ENCODE measurements around the gene OR10G4.
"Not testable (repeated sequence)": the region's sequence is repeated elsewhere in the genome, so short reads cannot be mapped to it uniquely, and the experiment has no call there.

The OR10G4 gene, protein sequence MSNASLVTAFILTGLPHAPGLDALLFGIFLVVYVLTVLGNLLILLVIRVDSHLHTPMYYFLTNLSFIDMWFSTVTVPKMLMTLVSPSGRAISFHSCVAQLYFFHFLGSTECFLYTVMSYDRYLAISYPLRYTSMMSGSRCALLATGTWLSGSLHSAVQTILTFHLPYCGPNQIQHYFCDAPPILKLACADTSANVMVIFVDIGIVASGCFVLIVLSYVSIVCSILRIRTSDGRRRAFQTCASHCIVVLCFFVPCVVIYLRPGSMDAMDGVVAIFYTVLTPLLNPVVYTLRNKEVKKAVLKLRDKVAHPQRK

DNA sequence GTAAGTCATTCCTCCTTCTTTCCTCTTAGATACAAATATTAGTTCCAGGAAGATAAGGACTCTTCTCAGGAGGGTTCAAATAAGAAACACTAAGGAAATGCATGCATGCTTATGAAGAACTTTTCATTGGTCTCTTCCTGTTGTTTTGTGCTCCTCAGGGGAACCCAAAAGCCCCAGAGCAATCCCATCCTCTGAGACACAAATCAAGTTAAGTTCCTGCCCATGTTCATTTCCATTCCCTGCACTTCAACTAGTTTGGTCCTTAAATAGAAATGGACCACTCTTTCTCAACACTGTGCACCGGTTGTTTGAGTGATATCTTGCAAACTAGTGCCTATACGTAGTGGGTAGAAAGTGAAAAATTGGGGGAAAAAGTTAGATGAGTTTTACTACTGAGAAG, at the start of gene OR10G4:
Gene OR10G4 (plus strand): TSS at position 301 of the 400 bp plus-strand sequence. CDS start 2,578 bp downstream, outside the sequence.
- DNase-seq (ENCODE audit: low spot score), result no peak

DNA sequence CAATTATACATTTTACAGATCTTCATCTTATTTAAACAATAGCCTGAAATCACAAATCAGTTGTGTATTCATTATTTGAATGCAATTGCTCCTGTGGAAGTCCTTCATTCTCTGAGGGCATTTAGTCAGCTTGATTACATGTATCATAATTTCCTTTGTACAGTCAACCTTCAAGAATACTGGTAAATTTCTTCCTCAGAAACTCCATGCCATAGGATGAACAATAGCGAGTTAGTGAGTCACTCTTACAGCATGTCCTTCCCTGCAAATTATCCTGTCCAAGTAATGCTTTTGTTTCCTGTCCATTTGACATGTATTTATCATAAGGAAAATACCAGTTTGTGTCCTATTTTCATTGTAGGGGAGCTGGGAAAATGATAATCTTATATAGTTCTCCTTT, 39.0 kb upstream of the OR10G4 start:
- no peak for DNase-seq (ENCODE audit: low spot score)

DNA sequence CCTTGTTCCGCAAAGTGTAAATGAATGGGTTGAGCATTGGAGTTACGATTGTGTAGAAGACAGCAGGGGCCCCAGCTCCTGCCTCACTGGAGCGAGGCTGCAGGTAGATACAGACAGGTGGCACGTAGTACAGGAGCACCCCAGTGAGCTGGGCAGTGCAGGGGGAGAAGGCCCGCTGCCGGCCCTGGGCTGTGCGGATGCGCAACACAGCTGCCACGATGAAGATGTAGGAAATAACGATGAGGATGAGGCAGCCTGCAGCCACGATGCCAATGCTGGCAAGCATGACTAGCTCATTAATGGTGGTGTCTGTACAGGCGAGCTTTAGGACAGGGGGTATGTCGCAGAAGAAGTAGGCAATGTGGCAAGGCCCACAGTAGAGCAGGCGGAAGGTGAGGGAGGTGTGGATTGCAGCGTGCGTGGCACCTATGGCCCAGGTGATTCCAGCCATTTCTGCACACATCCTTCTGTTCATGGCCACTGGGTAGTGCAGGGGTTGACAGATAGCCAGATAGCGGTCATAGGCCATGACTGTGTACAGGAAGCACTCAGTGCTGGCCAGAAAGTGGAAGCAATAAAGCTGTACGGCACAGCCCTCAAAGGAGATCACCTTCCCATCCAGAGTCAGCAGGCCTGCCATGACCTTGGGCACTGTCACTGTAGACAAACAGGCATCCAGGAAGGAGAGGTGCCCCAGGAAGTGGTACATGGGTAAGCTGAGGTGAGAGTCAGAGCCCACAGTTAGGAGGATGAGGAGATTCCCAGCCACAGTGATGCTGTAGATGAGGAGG, 35.8 kb upstream of the OR10G4 start:
- no peak for DNase-seq (ENCODE audit: low spot score)

DNA sequence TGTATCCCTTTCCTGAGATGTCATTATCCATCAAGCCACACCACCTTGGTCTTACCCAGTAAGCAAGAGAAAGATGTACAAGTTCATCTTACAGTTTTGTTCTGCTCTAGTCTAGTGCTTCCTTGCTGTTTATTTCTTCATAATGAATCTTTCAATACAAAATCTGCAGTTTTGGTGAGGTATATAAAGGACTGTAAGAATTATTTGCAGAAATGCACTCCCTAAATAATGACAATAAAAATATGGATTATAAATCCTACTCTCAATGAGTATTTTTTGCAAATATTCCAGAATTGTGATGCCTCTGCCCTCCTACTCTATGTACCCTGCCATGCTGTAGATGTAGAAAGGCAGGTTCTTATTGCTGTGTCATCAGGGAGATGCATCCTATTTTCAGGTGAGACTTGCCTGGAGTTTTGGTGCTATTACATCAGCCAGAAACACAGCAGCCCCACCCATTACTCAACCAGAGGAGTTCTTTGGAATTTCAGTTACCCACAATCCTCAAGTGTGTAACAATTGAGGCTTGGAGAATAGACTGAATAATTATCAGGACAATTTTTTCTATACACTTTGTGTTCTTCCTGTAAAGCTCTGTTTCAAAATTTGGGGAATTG, 35.0 kb upstream of the OR10G4 start, which contains the start of gene OR10S1:
Gene OR10S1 (minus strand): TSS at position 51 of the 617 bp plus-strand sequence. CDS start 117 bp downstream, outside the sequence.
- DNase-seq (ENCODE audit: low spot score), result no peak

DNA sequence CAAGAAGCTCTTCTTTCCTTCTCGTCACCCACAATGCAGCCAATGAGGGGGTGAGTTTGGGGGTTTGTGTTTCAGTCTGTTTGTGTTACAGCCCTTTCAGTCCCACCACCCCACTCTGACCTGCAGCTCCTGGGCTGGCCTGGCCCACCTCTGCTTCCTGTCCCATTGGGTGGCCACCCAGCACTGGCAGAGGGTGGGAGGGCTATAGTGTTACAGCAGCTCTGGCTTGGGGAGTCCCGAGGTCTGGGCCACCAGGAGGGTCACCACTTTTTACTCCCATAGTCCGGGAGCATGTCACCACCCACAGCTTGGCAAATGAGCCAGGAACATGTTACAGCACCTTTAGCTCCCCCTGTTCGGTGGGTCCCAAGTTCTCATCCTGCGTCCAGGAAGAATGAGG, 33.5 kb upstream of the OR10G4 start:
- DNase-seq (ENCODE audit: low spot score), result no peak

DNA sequence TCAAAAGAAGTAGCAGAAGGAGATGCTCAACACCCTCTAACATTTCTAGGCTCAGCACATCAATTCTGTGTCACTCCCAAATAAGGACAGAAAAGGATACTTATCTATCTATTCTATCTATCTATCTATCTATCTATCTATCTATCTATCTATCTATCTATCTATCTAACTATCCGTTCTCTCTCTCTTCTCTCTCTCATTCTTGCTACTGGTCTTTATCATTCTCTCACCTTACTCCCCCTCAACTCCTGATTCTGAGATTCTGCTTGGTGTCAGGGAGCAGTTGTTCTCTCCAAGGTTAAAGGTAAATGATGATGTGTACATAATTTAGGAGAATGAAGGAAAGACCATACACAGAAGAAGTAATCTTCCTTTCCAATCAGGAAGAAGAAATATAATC, 17.7 kb upstream of the OR10G4 start, which contains the start of gene OR10G6:
Gene OR10G6 (minus strand): TSS at position 43 of the 400 bp plus-strand sequence. CDS start 0 bp downstream, at position 43.
- no peak for DNase-seq (ENCODE audit: low spot score)

DNA sequence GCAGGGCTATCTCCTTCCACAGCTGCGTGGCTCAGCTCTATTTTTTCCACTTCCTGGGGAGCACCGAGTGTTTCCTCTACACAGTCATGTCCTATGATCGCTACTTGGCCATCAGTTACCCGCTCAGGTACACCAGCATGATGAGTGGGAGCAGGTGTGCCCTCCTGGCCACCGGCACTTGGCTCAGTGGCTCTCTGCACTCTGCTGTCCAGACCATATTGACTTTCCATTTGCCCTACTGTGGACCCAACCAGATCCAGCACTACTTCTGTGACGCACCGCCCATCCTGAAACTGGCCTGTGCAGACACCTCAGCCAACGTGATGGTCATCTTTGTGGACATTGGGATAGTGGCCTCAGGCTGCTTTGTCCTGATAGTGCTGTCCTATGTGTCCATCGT, 3.0 kb downstream of the OR10G4 start:
- DNase-seq (ENCODE audit: low spot score), result not testable (repeated sequence)

DNA sequence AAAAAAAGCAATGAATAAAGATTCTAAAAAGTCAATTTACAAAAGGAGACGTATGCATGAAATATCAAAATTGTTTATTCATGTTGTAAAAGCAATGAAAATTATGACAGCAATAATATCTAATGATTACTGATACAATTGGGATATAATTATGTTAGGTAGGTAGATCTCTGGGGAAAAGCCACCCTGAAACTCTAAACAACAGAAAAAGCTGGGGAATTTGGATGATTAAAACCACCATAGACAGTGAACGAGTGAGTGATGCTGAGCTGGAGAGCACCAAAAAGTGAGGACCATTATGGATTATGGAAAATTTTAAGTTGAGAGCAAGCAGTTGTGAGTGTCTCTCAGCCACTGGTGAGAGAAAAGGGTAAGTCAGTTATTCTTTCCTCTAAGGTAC, 13.7 kb downstream of the OR10G4 start, which contains the start of gene OR10G8:
Gene OR10G8 (plus strand): TSS at position 301 of the 400 bp plus-strand sequence. CDS start 2,825 bp downstream, outside the sequence.
- DNase-seq (ENCODE audit: low spot score), result no peak

DNA sequence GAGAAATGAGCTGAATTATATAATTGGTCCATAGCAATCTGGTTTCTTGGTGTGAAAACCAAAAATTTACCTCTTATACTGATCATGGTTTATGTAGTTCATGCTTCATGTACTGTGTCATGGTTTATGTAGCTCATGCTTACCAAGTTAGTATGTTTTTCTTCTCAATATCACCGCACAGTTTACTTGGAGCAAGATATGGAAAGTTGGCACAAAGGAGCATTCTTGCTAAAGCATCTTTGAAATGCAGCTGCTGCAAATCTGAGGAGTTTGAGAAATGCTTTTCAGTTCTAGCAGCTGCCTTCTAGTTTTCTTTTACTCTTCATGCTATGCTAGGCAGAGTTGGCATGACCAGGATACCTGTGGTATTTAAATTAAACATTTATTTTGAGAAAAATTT, 23.9 kb downstream of the OR10G4 start:
- no peak for DNase-seq (ENCODE audit: low spot score)

DNA sequence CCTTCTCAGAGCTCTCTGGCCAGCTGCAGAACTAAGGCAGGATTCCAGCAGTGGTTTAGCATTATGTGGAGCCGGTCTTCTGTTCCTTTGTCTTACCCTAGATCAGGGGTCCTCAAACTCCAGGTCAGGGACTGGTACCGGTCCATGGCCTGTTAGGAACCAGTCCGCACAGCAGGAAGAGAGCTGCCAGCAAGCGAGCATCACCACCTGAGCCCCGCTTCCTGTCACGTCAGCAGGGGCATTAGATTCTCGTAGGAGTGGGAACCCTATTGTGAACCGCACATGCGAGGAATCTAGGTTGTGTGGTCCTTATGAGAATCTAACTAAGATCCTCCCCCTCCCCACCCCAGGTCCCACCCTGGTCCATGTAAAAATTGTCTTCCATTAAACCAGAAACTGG, 26.8 kb downstream of the OR10G4 start:
- DNase-seq (ENCODE audit: low spot score), result no peak

DNA sequence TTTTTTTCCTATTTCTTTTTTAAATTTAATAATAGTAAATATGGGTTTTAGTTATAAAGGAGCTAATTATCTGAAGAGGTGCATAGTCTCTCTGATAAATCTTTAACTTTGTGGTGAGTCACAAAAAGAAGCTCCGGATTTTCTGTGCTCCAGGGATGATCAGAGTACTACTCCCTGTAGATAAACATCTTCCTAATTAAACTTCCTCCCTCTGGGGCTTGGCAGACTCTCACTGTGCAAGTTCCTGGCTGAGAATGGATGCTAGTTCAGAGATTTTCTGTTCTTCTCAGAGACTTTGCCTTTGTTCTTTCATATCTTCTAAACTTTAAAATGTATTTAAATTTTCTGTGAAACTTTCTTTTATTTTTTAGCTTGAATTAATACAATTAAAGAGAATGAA, 28.5 kb downstream of the OR10G4 start, which contains the start of gene OR10G7:
Gene OR10G7 (minus strand): TSS at position 72 of the 400 bp plus-strand sequence. CDS start 2,324 bp downstream, outside the sequence.
- DNase-seq (ENCODE audit: low spot score), result no peak

DNA sequence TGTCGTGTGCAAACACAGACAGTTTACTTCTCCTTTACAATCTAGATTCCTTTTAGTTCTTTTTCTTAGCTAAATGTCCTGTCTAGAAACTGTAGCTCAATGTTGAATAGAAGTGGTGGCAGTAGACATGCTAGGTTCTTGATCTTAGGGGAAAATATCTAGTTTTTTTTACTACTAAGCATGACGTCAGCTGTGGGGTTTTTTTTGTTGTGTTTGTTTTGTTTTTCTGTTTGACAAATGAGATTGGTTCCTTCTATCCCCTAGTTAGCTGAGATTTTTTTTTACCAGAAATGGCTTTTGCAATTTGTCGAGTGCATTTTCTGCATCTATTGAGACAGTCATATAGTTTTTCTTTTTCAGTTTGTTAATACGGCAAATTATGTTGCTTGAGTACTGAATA, 30.6 kb downstream of the OR10G4 start:
- DNase-seq (ENCODE audit: low spot score), result no peak

DNA sequence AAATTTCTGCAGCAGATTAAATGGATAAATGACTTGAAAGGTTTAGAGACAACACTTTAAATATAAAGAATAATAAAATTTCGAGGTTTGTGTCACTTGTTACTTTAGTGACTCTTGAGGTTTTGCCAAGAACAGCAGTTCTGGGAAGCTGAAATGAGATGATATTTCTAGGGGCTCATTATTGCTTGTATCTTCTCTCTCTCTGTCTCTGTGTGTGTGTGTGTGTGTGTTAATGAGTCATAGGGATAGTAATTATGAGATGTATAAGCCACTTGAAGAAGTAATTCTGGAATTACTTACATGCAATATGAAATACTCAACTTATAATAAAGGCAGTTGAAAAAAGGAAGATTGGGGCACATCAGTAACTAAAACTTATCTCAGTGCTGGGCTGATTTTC, 38.0 kb downstream of the OR10G4 start:
- DNase-seq (ENCODE audit: low spot score), result no peak

DNA sequence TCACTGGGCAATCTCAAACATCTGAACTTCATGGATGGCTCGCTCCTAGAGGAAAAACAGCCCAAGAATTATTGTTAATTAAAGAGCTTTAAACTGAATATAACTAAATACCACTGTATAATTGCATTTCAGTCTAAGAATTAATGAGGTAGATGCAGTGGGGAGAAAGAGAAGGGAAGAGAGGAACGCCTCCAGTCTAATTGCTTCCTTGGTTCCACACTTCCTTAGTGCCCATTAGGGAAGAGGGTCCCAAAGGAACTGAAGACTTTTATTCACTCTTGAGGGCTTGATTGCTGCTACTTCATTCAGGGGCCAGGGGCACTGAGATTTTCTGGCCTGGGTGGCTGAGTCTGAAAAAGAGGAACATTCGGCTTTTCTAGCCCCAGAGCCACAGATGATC, 40.2 kb downstream of the OR10G4 start:
- DNase-seq (ENCODE audit: low spot score), result no peak
